ENCODE results near the gene TNFAIP1.
A peak's percentile ranks its signal among the peaks of the same experiment; 100 is the strongest.
"Not testable (repeated sequence)": the region's sequence is repeated elsewhere in the genome, so short reads cannot be mapped to it uniquely, and the experiment has no call there.

TNFAIP1 gene, protein sequence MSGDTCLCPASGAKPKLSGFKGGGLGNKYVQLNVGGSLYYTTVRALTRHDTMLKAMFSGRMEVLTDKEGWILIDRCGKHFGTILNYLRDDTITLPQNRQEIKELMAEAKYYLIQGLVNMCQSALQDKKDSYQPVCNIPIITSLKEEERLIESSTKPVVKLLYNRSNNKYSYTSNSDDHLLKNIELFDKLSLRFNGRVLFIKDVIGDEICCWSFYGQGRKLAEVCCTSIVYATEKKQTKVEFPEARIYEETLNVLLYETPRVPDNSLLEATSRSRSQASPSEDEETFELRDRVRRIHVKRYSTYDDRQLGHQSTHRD
- total RNA-seq = 17.1 to 40.4 (median 34.2) reads per million in 9 experiments

DNA sequence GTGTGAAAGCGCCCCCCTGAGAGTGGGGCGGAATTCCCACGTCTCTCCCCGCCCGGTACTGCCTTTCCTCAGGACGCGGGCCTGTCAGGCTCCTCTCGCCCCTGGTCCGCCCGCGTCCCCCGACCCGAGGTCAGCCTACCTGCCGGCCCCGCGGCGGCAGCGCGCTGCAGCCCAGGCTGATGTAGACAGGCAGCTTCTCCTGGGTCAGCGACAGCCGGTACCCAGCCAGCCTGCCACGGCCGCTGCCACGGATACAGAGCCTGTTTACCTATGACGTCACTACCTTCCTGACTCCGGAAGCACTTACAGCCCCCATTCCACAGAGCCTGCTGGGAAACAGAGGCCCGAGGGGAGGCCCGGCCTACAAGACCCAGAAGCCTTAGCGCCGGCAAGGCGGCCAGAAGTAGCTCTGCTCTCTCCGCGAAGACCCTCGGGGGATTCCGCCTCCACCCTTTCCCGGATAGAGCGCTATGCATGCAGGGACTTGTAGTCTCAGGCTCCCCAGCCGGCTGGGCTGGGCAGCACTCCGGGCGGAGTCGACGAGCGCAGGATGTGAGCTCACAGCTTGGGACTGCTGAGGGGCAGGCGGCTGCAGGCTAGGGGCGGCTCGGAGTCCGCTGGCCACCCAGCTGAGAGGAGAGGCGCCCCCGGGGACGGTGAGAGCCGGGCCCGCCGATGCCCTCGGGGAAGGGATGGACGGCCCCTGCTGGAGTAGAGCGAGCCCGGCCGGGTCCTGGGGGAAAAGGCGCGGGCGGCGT, at the start of gene TNFAIP1, which contains the start of gene IFT20:
Gene TNFAIP1, plus strand, starts transcription at position 561 of the 758 bp plus-strand sequence. CDS start 3,761 bp downstream, outside the sequence.
Gene IFT20, minus strand, starts transcription at position 272 of the 758 bp plus-strand sequence. CDS start 3,487 bp downstream, outside the sequence.
- Mint-ChIP-seq H3K4me1 (ENCODE audit: low read depth in 2 of 2) (peaks cover 34 to 36% of the 10 kb centered on the region in 2 donors), H3K4me3 (peak within 1 kb of the TSS; percentile 94 to 99)
- ATAC-seq (replicated peaks) = peak; percentile 94

DNA sequence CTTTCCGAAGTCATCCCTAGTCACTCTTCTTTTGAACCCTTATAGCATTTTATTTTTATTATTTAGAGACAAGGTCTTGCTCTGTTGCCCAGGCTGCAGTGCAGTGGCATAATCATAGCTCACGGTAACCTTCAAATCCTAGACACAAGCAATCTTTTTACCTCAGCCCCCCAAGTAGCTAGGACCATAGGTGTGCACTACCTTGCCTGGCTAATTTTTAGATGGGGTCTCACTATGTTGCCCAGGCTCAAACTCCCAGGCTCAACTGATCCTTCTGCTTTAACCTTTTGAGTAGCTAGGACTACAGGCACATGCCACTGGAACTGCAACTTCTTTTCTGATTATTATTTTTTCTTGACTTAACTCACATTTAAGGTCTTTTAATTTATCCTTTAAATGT, 49.6 kb upstream of the TNFAIP1 start:
- H3K4me1 Mint-ChIP-seq (ENCODE audit: low read depth in 2 of 2) = no peaks in the 10 kb centered on the region
- H3K4me3 Mint-ChIP-seq = no peak overlapping the region
- no peak for ATAC-seq (replicated peaks)
- no peak for DNase-seq
- H3K27me3 Mint-ChIP-seq = no peaks in the 10 kb centered on the region
- no peaks in the 10 kb centered on the region for H3K9me3 Mint-ChIP-seq
- H3K27ac Mint-ChIP-seq = no peak overlapping the region
- peaks cover 6% of the 10 kb centered on the region for H3K36me3 Mint-ChIP-seq (ENCODE audit: insufficient read depth)

More for the DNA sequence above, at the start of gene TNFAIP1, which contains the start of gene IFT20:
- peak within 1 kb of the TSS; percentile 98 for H3K27ac Mint-ChIP-seq
- peaks cover 32% of the 10 kb centered on the region for H3K36me3 Mint-ChIP-seq (ENCODE audit: insufficient read depth)
- H3K9me3 Mint-ChIP-seq = no peaks in the 10 kb centered on the region
- peak; percentile 94 to 97 (median 96) for DNase-seq
- H3K27me3 Mint-ChIP-seq = no peaks in the 10 kb centered on the region

DNA sequence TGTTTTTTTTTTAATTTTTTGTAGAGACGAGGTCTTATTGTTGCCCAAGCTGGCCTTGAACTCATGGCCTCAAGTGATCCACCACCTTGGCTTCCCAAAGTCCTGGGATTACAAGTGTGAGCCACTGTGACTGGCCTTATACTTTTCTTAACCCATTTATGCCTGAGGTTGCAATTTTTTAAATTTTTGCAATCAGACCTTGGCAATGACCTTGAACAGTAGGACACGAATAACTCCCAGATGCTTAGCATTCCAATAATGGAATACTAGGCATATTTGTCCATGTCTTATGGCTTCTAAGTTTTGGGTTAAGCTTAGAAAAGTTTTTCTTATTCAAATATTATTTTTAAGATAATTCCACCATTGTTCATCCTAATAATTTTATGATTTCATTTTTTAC, 44.9 kb upstream of the TNFAIP1 start:
- H3K27me3 Mint-ChIP-seq = peaks cover 27 to 31% of the 10 kb centered on the region in 2 donors
- no peak for DNase-seq
- H3K4me1 Mint-ChIP-seq (ENCODE audit: low read depth in 2 of 2) = no peaks in the 10 kb centered on the region
- no peak overlapping the region for H3K27ac Mint-ChIP-seq
- ATAC-seq (replicated peaks) = no peak
- H3K36me3 Mint-ChIP-seq (ENCODE audit: insufficient read depth) = no peaks in the 10 kb centered on the region
- no peaks in the 10 kb centered on the region for H3K9me3 Mint-ChIP-seq
- no peak overlapping the region for H3K4me3 Mint-ChIP-seq

DNA sequence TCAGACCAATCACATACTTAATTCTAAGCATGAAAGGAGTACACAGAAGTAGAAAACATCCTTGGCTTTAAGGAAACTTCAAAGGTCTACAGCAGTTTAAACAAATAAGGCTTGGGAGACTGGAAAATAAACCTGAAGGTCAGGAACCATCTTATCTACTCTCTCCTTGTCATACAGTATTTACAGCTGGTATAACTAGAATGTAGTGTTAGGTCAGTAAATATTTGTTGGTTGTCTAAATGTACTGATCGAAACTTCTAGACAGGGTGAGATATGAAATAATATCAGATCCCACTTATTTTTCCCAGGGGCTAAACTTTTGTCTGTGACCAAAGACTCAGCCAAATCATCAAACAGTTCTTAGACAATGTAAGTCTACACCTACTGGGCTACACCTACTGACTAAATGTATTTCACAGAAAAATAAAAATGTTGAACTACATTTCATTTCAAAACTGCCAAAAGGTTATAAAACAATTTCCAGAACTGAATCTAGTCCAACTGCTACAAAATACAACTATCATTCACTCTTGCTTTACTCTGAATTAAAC, 43.7 kb upstream of the TNFAIP1 start:
- Mint-ChIP-seq H3K4me3 (no peak overlapping the region), H3K4me1 (ENCODE audit: low read depth in 2 of 2) (no peaks in the 10 kb centered on the region), H3K27me3 (peaks cover 30 to 34% of the 10 kb centered on the region in 2 donors), H3K36me3 (ENCODE audit: insufficient read depth) (no peaks in the 10 kb centered on the region), H3K9me3 (no peaks in the 10 kb centered on the region), H3K27ac (no peak overlapping the region)
- no peak for DNase-seq
- ATAC-seq (replicated peaks) = no peak

DNA sequence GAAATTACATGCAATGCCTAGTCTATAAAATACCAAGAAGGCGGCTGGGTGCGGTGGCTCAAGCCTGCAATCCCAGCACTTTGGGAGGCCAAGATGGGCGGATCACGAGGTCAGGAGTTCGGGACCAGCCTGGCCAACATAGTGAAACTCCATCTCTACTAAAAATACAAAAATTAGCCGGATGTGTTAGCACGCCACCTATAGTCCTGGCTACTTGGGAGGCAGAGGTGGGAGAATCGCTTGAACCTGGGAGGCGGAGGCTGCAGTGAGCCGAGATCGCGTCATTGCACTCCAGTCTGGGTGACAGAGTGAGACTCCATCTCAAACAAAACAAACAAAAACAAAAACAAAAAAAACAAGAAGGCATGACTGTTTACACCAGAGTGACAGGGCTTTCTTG, 42.7 kb upstream of the TNFAIP1 start:
- not testable (repeated sequence) for H3K9me3 Mint-ChIP-seq; ATAC-seq (replicated peaks); H3K27ac Mint-ChIP-seq; DNase-seq; H3K4me1 Mint-ChIP-seq (ENCODE audit: low read depth in 2 of 2); H3K36me3 Mint-ChIP-seq (ENCODE audit: insufficient read depth); H3K4me3 Mint-ChIP-seq
- peaks cover 30 to 34% of the 10 kb centered on the region in 2 donors for H3K27me3 Mint-ChIP-seq

DNA sequence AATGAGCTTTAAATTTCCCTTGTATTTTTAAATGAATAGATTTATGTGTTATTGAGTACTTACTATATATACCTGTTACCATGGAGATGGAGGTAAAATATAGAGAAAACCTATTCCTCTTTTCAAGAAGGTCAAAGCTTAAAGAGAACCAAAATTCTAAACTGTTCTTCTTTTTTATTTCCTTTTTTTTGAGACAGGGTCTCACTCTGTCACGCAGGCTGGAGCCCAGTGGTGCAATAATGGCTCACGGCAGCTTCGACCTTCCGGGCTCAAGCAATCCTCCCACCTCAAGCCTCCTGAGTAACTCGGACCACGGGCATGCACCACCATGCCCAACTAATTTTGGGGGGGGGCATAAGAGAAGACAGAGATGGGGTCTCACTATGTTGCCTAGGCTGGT, 41.6 kb upstream of the TNFAIP1 start:
- H3K4me1 Mint-ChIP-seq (ENCODE audit: low read depth in 2 of 2) = no peaks in the 10 kb centered on the region
- peaks cover 30 to 34% of the 10 kb centered on the region in 2 donors for H3K27me3 Mint-ChIP-seq
- H3K27ac Mint-ChIP-seq = no peak overlapping the region
- H3K36me3 Mint-ChIP-seq (ENCODE audit: insufficient read depth) = no peaks in the 10 kb centered on the region
- no peak for DNase-seq
- H3K9me3 Mint-ChIP-seq = no peaks in the 10 kb centered on the region
- ATAC-seq (replicated peaks) = no peak
- no peak overlapping the region for H3K4me3 Mint-ChIP-seq

DNA sequence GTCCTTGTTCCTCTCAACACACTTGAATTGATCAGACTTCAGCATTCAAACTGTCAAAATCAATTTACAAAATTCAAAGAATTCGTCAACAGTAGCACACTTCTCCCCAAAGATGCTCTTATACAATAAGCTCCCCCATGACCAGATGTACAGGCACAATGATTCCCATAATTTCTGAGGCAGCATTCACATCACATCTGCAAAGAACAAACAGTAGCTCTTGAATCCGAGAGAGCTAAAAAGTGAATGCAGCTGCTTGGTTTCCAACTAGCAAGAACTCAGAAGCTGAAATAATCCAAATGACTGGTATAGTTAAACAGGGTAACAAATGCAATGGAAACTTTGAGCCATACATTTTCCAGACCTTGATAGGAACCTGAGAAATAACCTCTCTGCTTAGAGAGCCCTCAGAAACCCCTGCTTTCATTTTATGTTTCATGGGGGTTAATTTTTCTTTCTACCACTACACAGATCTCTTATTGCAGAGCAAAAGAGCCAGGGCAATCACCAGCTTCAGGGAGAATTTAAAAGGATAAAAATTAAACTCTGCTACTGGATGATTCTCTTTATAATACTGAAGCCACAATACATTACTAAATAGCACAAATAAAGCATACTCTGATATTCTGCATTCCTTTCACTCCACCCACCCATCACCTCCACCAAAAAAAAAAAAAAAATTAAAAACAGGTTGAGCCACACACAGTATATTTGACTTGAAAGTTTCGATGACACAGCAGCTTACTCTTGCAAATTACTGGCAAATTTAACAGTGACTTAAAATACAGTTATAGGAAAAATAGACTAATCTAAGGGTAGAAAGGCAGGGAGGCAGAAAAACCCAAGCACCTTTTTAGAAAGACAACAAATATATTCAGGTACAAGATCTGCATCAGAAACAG, 39.6 kb upstream of the TNFAIP1 start:
- no peak overlapping the region for H3K27ac Mint-ChIP-seq
- H3K9me3 Mint-ChIP-seq = no peaks in the 10 kb centered on the region
- no peak overlapping the region for H3K4me3 Mint-ChIP-seq
- ATAC-seq (replicated peaks) = no peak
- H3K27me3 Mint-ChIP-seq = peaks cover 30 to 34% of the 10 kb centered on the region in 2 donors
- no peak for DNase-seq
- no peaks in the 10 kb centered on the region for H3K36me3 Mint-ChIP-seq (ENCODE audit: insufficient read depth)
- H3K4me1 Mint-ChIP-seq (ENCODE audit: low read depth in 2 of 2) = no peaks in the 10 kb centered on the region

DNA sequence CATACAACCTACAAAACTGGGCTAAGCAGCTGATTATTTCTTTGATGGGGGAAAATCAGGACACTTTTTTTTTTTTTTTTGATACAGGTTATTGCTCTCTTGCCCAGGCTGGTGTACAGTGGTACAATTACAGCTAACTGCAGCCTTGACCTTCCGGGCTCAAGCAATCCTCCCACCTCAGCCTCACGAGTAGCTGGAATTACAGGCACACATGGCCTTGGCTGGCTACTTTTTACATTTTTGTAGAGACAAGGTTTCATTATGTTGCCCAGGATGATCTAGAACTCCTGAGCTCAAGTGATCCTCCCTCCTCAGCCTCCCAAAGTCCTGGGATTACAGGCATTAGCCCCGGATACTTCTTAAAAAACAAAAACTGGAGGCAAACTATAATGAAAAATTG, 37.1 kb upstream of the TNFAIP1 start:
- Mint-ChIP-seq H3K27ac (no peak overlapping the region), H3K4me3 (no peak overlapping the region), H3K4me1 (ENCODE audit: low read depth in 2 of 2) (no peaks in the 10 kb centered on the region), H3K36me3 (ENCODE audit: insufficient read depth) (no peaks in the 10 kb centered on the region), H3K9me3 (no peaks in the 10 kb centered on the region), H3K27me3 (peaks cover 18 to 22% of the 10 kb centered on the region in 2 donors)
- DNase-seq (no peak), ATAC-seq (replicated peaks) (no peak)

DNA sequence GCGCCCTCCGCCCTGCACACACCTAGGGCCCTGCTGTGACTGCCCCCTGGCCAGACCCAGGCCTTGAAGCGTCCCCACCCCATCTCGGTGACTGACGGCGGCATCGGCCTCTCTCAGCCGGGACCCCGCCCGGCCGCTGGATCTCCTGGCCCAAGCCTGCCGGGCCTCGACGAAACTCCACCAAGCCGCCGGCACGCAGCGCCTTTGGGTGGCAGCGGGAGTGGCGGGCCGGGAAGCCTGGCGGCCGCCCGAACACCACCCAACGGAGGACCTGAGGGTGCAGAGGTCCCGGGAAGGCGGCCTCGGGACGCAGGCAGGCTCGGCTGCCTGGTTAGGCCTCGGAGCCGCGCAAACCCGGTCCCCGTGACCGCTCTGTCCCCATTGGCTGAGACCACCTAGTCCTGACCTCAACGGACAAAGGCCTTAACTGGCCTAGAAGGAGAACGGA, 28.6 kb upstream of the TNFAIP1 start:
- Mint-ChIP-seq H3K27ac (no peak overlapping the region), H3K36me3 (ENCODE audit: insufficient read depth) (no peaks in the 10 kb centered on the region), H3K4me3 (no peak overlapping the region), H3K9me3 (no peaks in the 10 kb centered on the region), H3K27me3 (peaks cover 0 to 17% of the 10 kb centered on the region in 2 donors), H3K4me1 (ENCODE audit: low read depth in 2 of 2) (no peaks in the 10 kb centered on the region)
- no peak for ATAC-seq (replicated peaks)
- DNase-seq = no peak

DNA sequence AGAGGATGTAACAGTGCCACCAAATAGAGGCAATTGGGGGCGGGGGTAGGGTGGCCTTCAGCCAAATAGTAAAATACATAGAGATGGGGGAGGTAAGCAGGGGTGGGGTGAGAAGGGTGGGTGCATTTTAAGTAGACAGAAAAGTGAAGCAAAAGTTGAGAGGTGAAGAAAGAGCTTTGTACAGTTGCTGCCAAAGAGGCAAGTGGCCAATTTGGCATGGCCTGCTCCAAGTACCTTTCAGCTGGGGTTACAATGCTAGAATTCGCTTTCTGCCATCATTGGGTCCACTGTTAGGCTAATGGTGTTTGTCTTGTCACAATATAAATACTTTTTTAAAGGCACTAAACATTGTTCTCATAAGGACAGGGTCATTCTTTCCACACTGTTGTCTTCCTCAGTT, 21.7 kb upstream of the TNFAIP1 start:
- Mint-ChIP-seq H3K27ac (no peak overlapping the region), H3K9me3 (no peaks in the 10 kb centered on the region), H3K4me1 (ENCODE audit: low read depth in 2 of 2) (peaks cover 9% of the 10 kb centered on the region in 2 donors), H3K36me3 (ENCODE audit: insufficient read depth) (peaks cover 8% of the 10 kb centered on the region), H3K4me3 (no peak overlapping the region), H3K27me3 (no peaks in the 10 kb centered on the region)
- no peak for ATAC-seq (replicated peaks)
- no peak for DNase-seq

DNA sequence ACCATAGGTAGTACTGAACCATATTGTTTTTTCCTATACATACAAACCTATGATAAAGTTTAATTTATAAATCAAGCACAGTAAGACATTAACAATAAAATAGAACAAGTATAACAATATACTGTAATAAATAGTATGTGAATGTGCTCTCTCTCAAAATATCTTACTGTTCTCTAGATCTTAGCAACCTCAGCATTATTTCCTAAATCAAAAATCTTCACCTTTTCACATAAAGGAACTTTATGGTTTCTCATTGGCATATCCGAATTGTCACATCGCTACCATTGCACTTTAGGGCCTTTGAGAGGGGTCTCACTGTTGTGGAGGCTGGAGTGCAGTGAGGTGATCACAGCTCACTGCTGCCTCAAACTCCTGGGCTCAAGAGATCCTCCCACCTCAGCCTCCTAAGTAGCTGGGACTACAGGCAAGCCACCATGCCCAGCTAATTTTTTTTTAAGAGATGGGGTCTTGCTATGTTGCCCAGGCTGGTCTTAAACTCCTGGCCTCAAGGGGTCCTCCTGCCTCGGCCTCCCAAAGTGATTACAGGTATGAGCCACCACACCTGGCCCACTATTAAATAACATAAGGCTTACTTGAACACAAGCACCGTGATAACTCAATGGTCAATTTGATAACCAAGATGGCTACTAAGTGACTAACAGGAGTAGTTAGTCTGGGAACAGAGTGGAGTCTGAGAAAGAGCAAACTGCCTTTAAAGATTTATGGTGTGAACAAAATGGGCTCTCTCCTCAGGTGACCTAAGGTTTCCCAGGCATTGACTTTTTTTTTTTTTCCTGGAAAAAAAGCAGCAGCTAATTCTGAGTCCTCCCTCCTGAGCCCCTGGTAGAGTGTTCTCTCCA, 19.5 kb upstream of the TNFAIP1 start:
- DNase-seq (no peak), ATAC-seq (replicated peaks) (no peak)
- H3K27ac Mint-ChIP-seq = no peak overlapping the region
- no peaks in the 10 kb centered on the region for H3K9me3 Mint-ChIP-seq
- H3K27me3 Mint-ChIP-seq = no peaks in the 10 kb centered on the region
- H3K4me1 Mint-ChIP-seq (ENCODE audit: low read depth in 2 of 2) = peaks cover 14 to 18% of the 10 kb centered on the region in 2 donors
- peak overlapping the region in 1 of 2 donors; percentile 29 for H3K4me3 Mint-ChIP-seq
- H3K36me3 Mint-ChIP-seq (ENCODE audit: insufficient read depth) = peaks cover 15% of the 10 kb centered on the region

All from effector memory CD8-positive, alpha-beta T cell (primary cell).